Measurements from ENCODE around the gene SLC8A3.

DNA sequence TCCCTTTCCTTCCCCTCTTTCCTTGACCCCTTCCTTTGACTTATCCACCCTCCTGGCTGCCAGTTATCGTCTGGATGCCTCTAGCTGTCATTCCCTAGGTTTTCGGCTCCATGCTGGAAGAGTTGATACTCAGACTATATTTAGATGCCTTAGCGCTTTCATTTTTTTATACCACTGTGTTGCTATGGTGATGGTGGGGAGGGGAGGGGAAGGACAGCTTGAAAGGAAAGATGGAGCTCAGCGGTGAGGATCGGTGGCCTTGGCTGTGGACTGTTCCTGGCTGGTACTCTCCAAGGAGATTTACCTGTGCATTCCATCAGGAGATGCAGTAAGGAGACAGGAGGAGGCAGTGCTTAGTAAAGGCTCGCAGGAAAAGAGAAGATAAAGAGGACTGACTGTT, 108.7 kb downstream of the SLC8A3 start:
- TF ChIP-seq, protein P1, sequence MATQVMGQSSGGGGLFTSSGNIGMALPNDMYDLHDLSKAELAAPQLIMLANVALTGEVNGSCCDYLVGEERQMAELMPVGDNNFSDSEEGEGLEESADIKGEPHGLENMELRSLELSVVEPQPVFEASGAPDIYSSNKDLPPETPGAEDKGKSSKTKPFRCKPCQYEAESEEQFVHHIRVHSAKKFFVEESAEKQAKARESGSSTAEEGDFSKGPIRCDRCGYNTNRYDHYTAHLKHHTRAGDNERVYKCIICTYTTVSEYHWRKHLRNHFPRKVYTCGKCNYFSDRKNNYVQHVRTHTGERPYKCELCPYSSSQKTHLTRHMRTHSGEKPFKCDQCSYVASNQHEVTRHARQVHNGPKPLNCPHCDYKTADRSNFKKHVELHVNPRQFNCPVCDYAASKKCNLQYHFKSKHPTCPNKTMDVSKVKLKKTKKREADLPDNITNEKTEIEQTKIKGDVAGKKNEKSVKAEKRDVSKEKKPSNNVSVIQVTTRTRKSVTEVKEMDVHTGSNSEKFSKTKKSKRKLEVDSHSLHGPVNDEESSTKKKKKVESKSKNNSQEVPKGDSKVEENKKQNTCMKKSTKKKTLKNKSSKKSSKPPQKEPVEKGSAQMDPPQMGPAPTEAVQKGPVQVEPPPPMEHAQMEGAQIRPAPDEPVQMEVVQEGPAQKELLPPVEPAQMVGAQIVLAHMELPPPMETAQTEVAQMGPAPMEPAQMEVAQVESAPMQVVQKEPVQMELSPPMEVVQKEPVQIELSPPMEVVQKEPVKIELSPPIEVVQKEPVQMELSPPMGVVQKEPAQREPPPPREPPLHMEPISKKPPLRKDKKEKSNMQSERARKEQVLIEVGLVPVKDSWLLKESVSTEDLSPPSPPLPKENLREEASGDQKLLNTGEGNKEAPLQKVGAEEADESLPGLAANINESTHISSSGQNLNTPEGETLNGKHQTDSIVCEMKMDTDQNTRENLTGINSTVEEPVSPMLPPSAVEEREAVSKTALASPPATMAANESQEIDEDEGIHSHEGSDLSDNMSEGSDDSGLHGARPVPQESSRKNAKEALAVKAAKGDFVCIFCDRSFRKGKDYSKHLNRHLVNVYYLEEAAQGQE (IDR thresholded peaks at IDR 0.05): no peak
- no peak for TF ChIP-seq ESRRA (IDR thresholded peaks at IDR 0.05; ENCODE audit: borderline replicate concordance, low read length)
- no peak for TF ChIP-seq BHLHE40 (IDR thresholded peaks at IDR 0.05; ENCODE audit: low read depth, low read length)
- TF ChIP-seq, protein P2, sequence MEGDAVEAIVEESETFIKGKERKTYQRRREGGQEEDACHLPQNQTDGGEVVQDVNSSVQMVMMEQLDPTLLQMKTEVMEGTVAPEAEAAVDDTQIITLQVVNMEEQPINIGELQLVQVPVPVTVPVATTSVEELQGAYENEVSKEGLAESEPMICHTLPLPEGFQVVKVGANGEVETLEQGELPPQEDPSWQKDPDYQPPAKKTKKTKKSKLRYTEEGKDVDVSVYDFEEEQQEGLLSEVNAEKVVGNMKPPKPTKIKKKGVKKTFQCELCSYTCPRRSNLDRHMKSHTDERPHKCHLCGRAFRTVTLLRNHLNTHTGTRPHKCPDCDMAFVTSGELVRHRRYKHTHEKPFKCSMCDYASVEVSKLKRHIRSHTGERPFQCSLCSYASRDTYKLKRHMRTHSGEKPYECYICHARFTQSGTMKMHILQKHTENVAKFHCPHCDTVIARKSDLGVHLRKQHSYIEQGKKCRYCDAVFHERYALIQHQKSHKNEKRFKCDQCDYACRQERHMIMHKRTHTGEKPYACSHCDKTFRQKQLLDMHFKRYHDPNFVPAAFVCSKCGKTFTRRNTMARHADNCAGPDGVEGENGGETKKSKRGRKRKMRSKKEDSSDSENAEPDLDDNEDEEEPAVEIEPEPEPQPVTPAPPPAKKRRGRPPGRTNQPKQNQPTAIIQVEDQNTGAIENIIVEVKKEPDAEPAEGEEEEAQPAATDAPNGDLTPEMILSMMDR (IDR thresholded peaks at IDR 0.05): no peak
- TF ChIP-seq NPAS2 (CRISPR knock-in tag; IDR thresholded peaks at IDR 0.05; ENCODE audit: borderline replicate concordance): no peak
- TF ChIP-seq EP300 (IDR thresholded peaks at IDR 0.05): no peak
- TF ChIP-seq RNF2 (IDR thresholded peaks at IDR 0.05; ENCODE audit: borderline replicate concordance, low read depth): no peak
- TF ChIP-seq, protein P3, sequence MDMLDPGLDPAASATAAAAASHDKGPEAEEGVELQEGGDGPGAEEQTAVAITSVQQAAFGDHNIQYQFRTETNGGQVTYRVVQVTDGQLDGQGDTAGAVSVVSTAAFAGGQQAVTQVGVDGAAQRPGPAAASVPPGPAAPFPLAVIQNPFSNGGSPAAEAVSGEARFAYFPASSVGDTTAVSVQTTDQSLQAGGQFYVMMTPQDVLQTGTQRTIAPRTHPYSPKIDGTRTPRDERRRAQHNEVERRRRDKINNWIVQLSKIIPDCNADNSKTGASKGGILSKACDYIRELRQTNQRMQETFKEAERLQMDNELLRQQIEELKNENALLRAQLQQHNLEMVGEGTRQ (IDR thresholded peaks at IDR 0.05): no peak
- TF ChIP-seq POLR2A (IDR thresholded peaks at IDR 0.05; ENCODE audit: low read length): no peak
